Activated CD4-positive, alpha-beta T cell treated with anti-CD3 and anti-CD28 coated beads for 48 hours (primary cell): Measurements from ENCODE around the gene NUP155.
"Not testable (repeated sequence)": the region's sequence is repeated elsewhere in the genome, so short reads cannot be mapped to it uniquely, and the experiment has no call there.

ENCODE experiments used
- DNase-seq: peaks from one replicate; pipeline ENCODE4 v3.0.0-alpha.2; 2020

The NUP155 gene

GRCh38 chr5:37275511-37275910 is 95.4 kb downstream of the NUP155 start:
- DNase-seq = no peak

- DNase-seq = no peak
Observed at GRCh38 chr5:37272511-37272910, 98.4 kb downstream of the NUP155 start.

DNA sequence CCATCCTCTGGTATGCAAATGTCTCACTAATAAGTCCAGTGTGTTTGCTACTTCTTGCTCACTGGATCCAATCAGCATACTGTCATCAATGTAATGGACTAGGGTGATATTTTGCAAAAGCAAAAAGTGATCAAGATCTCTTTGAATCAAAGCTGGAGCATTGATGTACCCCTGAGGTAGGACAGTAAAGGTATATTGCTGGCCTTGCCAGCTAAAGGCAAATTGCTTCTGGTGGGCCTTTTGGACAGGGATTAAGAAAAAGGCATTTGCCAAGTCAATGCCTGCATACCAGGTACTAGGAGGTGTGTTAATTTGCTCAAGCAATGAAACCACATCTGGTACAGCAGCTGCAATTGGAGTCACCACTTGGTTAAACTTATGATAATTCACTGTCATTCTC is 102.8 kb downstream of the NUP155 start:
- not testable (repeated sequence) for DNase-seq

- no peak for DNase-seq
Observed at GRCh38 chr5:37255774-37256358, 115.0 kb downstream of the NUP155 start.

- no peak for DNase-seq
Observed at GRCh38 chr5:37254581-37254980, 116.3 kb downstream of the NUP155 start.

- DNase-seq = no peak
Observed at GRCh38 chr5:37251665-37252064, 119.2 kb downstream of the NUP155 start.

- DNase-seq = no peak
Observed at GRCh38 chr5:37249815-37250164, 121.1 kb downstream of the NUP155 start.

DNA sequence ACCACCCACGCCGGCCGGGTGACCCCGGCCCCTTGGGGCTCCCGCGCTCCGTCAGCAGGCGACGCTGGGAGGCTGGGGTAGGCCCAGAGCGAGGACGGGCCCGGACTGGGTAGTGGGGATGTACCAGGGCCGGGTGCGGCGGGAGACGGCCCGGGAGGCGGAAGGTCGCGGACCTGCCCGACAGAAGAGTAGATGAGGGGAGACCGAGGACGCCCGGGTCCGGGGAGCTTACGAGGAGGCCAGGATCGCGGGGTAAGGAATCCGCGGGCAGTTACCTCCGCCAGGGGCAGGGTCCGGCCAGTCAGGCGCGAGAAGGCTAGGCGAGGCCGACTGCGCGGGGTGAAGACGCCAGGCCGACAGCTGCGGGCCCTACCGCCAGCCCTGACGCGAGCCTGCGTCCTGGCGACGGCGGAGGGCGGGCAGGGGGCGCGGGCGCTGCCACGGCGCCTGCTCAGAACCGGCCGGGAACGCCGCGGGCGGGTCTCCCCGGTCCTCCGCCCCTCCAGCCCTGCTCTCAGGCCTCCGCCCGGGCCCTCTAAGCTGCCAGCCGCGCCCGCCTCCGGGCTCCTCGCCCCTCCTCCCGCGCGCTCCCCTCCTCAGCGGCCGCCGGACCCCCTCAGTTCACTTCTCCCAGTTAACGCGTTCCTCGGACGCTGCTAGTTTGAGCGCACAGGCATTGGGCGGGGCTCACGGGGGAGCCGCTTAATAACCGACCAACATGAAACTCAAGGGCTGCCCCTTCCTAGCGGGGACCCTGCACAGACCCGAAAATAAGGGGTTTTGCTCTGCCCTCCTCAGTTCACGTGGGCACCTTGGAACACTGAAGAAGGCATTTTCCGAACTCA is 121.7 kb downstream of the NUP155 start, which contains the start of gene CPLANE1:
CPLANE1 (minus strand) TSS at position 407 of the 845 bp plus-strand sequence. CDS start 1,678 bp downstream, outside the sequence.
- DNase-seq = peak; percentile 64

- DNase-seq = peak; percentile 19
Observed at GRCh38 chr5:37248421-37248969, 122.4 kb downstream of the NUP155 start.

GRCh38 chr5:37247496-37247895 is 123.4 kb downstream of the NUP155 start:
- no peak for DNase-seq

DNA sequence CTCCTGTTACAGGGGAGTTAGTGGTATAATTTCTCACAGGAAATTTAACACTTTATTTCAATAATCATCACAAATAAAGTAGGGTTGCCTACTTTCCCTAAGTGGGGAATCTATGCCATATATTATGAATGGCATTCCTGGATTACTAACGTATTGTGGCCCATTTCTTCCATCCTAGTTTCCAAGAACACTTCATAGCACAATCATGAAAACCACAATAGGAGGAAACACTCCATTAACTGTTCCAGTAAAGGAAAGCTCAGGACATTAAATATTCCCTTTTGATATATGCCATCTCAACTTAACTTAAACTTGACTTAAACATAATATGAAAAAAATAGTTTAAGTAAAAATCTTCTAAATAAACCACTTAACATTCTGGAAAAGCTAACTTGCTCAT is 123.9 kb downstream of the NUP155 start:
- no peak for DNase-seq
